ENCODE results near the gene SIK2. TPM values are rescaled to one million over a fixed set of nuclear protein-coding genes. Genes with fewer than 3 reads are reported as not detected.

The SIK2 gene
- total RNA-seq, 1 donor from 2014 or later = 8.1 TPM

- H3K4me3 ChIP-seq (ENCODE audit: low read depth, low read length) = no peak overlapping the region
- DNase-seq (ENCODE audit: low read depth) = no peak
- TF ChIP-seq, protein P1, sequence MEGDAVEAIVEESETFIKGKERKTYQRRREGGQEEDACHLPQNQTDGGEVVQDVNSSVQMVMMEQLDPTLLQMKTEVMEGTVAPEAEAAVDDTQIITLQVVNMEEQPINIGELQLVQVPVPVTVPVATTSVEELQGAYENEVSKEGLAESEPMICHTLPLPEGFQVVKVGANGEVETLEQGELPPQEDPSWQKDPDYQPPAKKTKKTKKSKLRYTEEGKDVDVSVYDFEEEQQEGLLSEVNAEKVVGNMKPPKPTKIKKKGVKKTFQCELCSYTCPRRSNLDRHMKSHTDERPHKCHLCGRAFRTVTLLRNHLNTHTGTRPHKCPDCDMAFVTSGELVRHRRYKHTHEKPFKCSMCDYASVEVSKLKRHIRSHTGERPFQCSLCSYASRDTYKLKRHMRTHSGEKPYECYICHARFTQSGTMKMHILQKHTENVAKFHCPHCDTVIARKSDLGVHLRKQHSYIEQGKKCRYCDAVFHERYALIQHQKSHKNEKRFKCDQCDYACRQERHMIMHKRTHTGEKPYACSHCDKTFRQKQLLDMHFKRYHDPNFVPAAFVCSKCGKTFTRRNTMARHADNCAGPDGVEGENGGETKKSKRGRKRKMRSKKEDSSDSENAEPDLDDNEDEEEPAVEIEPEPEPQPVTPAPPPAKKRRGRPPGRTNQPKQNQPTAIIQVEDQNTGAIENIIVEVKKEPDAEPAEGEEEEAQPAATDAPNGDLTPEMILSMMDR (conservative IDR thresholded peaks at IDR 0.05; ENCODE audit: low read depth, low read length) = no peak
Observed at GRCh38 chr11:111612224-111612623, 10.0 kb downstream of the SIK2 start.

- DNase-seq (ENCODE audit: low read depth) = no peak
- TF ChIP-seq, protein P1 (conservative IDR thresholded peaks at IDR 0.05; ENCODE audit: low read depth, low read length) = no peak
- no peak overlapping the region for H3K4me3 ChIP-seq (ENCODE audit: low read depth, low read length)
Observed at GRCh38 chr11:111617286-111617685, 15.0 kb downstream of the SIK2 start.

DNA sequence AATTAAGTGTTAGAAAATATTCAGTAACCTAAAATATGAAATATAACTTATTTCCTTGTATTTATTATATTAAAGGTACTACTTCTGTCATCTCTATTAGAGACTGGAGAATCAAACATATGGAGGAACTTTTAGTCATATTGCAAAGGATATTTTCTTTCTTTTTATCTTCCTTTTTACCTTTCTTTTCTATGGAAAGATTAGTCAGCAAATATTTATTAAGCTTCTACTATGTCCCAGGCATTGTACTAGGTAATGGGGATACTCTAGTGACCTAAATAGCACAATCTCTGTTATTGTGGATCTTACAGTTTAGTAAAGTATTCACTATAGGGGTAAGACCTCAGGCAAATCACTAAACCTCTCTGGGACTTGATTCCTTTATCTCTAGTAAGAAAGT is 18.3 kb downstream of the SIK2 start:
- DNase-seq (ENCODE audit: low read depth) = no peak
- TF ChIP-seq, protein P1 (conservative IDR thresholded peaks at IDR 0.05; ENCODE audit: low read depth, low read length) = no peak
- H3K4me3 ChIP-seq (ENCODE audit: low read depth, low read length) = no peak overlapping the region

- DNase-seq (ENCODE audit: low read depth) = no peak
- no peak overlapping the region for H3K4me3 ChIP-seq (ENCODE audit: low read depth, low read length)
- TF ChIP-seq, protein P1 (conservative IDR thresholded peaks at IDR 0.05; ENCODE audit: low read depth, low read length) = no peak
Observed at GRCh38 chr11:111623527-111624030, 21.3 kb downstream of the SIK2 start.

- TF ChIP-seq, protein P1 (conservative IDR thresholded peaks at IDR 0.05; ENCODE audit: low read depth, low read length) = no peak
- H3K4me3 ChIP-seq (ENCODE audit: low read depth, low read length) = no peak overlapping the region
Observed at GRCh38 chr11:111624608-111625007, 22.4 kb downstream of the SIK2 start.

DNA sequence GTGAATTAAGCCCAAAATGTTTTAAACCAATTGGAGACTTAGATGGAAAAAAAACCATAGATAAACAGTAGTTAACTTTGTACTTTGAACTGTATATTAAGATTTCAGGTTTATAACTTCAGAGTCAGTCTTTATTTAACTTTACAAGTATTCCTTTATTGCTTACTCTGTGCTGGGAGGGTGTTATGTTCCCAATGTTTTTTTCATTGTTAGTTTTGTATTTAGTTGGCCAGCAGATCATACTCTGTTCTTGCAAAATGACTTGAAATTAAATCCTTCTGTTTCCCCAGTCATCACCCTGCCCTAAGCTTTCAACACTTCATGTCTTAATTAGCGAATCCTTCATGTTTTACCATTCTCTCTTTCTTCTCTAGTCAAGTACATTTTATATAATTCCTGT is 25.3 kb downstream of the SIK2 start:
- TF ChIP-seq, protein P1 (conservative IDR thresholded peaks at IDR 0.05; ENCODE audit: low read depth, low read length) = no peak
- DNase-seq (ENCODE audit: low read depth) = no peak
- H3K4me3 ChIP-seq (ENCODE audit: low read depth, low read length) = no peak overlapping the region

More at GRCh38 chr11:111624608-111625007, 22.4 kb downstream of the SIK2 start:
- DNase-seq (ENCODE audit: low read depth) = no peak

DNA sequence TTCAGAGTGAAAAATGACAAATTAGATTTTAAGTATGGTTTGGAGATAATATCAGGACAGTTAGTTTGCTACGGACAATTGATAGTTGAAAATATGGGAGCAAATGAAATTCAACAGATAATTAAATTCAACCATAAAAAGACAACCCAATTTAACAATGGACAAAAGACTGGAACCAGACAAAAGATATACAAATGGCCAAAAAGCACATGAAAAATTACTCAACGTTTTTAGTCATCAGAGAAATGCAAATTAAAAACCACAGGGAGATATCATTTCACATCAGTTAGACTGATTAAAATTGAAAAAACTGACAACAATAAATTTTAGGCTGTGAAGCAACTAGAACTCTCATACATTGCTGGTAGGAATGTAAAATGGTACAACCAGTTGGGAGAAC is 27.2 kb downstream of the SIK2 start:
- no peak for DNase-seq (ENCODE audit: low read depth)
- TF ChIP-seq, protein P1 (conservative IDR thresholded peaks at IDR 0.05; ENCODE audit: low read depth, low read length) = no peak
- H3K4me3 ChIP-seq (ENCODE audit: low read depth, low read length) = no peak overlapping the region
